LHCN-M2 (cell line): ENCODE measurements around the gene STPG3. TPM values are rescaled to one million over a fixed set of nuclear protein-coding genes. Genes with fewer than 3 reads are reported as not detected.
A peak's percentile ranks its signal among the peaks of the same experiment; 100 is the strongest.

ENCODE experiments used
- DNase-seq: peaks from one replicate; pipeline ENCODE4 v3.0.0-alpha.2; 2012; ENCODE audit warnings: low read depth
- total RNA-seq: library from RNA; depleted of rRNA; stranded (reverse); fragments of >200 nt; gene quantifications from 2 replicates; pipeline ENCODE4 v1.2.3, GENCODE V29; 2014

Gene STPG3
- total RNA-seq, 1 experiment from 2014 or later, result not detected

DNA sequence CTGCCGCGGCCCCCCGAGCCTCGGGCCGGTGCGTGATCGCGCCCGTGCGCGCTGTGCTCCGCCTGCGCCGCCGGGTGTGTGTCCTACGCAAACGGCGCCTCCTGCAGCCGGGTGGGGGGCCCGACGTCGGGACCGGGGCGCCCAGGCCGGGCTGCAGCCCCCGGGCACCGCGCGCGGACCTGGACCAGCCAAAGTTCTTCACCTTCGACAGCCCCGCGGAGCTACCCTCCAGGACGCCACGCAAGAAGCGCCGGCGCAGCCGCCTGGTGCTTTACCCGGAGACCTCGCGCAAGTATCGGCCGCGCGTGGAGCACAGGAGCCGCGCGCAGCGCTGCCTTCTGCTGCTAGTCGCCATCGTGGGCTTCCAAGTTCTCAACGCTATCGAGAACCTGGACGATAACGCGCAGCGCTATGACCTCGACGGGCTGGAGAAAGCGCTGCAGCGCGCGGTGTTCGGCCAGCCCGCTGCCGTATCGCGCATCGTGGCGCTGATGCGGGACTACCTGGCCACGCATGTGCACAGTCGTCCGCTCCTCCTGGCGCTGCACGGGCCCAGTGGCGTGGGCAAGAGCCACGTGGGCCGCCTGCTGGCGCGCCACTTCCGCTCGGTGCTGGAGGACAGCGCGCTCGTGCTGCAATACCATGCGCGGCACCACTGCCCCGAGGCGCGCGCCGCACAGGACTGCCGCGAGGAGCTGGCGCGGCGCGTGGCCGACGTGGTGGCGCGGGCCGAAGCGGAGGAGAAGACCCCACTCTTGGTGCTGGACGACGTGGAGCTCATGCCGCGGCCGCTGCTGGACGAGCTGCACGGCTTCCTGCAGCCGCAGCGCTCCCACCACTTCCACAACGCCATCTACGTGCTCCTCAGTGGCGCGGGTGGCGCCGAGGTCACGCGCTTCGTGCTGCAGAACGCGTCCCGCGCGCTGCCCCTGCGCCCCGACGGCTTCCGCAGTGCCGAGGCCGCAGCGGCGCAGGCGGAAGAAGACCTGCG lies 27.9 kb downstream of the STPG3 start:
- no peak for DNase-seq

- no peak for DNase-seq
These were observed 28.8 kb downstream of the STPG3 start for GRCh38 chr9:137279741-137280473.

DNA sequence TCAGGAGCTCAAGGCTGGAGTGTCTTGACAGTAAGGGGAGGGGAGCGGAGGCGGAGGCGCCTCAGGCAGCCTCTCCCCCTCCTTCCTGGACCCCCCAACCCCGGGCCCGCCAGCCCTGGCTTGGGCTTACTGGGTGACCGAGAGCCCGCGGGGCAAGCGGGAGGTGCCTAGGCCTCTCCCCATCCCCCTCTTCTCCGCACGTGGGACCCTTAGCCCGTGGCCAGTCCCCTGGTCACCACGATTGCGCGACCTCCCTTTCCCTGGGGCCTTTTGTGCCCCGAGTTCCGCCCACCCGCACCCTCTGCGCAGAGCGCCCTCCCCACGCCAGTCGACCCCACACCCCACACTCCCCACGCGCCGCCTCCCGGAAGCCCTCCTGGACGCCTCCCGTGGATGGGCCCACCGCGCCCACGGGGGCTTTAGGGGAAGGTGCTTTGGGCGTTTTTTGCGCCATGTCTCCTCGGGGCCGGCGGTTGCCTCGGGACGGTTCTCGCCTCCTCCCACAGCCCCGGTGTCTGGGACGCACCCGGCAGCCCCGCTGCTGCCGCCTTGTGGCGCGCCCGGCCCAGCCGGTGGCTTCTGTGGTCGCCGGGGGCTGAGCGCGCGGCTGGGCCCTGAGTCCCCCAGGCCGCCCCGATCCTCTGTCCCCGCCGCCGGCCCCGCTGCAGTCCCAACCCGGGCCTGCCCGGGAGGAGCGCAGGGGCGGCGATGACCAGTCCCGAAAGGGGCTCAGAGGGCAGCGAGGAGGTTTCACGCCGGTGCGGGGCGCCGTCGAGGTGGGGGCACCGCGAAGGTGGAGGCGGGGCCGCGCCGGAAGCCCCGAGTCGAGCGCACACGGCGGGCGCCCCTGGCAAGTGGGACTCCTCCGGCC lies 29.6 kb downstream of the STPG3 start:
- DNase-seq, result no peak

- no peak for DNase-seq
These were observed 30.4 kb downstream of the STPG3 start for GRCh38 chr9:137281345-137282116.

GRCh38 chr9:137286975-137287383 lies 35.9 kb downstream of the STPG3 start:
- DNase-seq, result peak; percentile 52

DNA sequence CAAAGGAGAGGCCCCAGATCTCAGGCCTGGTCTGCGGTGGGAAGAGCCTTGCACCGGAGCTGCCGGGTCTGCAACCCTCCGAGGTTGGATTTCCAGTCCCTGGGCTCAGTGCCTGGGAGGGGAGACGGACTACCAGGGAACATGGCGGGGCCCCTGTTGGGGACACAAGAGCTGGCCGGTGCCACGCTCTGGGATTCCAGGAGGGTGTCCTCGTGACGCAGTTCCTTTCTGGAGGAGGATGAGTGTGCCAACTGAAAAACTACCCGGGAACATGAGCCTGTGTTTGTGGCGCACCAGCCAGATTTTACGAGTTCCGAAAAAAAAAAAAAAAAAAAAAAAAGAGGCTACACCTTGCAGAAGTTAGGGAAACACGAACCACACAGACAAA lies 42.0 kb downstream of the STPG3 start:
- DNase-seq, result no peak

DNA sequence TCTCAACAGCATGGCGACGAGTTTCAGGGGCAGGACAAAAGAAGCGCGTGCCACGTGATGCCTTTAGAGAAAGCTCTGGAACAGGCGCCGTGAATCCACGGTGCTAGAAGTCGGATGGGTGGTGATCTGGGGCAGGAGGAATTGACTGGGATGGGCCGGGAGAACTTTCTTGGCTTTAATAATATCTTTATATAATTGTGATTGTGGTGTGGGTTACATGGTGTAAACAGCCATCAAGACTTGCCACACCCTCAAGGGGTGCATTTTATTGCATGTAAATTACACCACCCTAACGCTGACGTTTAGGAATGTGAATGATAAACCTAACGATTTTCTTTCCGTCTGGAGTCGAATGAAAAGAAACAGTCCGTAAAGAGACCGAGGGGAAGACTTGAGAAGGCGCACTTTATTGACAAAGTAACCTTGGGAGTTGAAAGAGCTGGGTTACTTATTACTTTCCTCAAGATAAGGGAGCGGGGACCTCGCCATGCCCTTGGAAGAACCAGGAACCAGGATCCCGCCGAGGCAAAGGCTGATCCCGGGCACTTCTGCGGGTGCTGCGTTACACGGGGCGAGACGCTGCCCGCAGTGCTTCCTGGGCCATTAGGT lies 42.5 kb downstream of the STPG3 start:
- DNase-seq, result no peak

GRCh38 chr9:137294091-137294680 lies 43.1 kb downstream of the STPG3 start:
- peak; percentile 46 for DNase-seq

DNA sequence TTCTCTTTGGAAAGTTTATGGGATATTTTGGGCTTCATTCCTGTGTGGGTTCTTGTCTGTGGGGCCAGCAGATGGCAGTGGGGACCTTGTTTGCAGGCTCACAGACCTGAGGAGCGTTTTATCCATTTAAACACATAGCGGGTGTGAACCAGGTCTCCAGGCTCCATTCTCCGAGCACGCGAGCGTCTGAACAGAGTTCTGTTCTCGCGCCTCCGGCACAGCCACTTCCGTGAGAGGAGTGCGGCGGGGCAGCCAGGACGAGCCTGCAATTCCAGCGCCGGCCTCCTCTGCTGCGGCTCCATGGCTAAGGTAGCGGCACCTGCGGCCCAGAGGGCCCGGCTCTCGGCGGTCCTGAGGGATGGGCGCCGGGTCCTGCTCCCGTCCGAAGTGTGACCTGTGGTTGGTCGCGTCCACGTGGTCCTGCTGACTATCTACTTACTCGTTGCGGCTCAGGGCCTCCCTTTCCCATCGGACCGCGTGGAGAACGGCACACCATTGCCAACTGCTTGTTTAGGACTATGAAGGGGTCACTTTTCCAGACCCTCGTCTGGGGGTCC lies 43.7 kb downstream of the STPG3 start:
- no peak for DNase-seq

DNA sequence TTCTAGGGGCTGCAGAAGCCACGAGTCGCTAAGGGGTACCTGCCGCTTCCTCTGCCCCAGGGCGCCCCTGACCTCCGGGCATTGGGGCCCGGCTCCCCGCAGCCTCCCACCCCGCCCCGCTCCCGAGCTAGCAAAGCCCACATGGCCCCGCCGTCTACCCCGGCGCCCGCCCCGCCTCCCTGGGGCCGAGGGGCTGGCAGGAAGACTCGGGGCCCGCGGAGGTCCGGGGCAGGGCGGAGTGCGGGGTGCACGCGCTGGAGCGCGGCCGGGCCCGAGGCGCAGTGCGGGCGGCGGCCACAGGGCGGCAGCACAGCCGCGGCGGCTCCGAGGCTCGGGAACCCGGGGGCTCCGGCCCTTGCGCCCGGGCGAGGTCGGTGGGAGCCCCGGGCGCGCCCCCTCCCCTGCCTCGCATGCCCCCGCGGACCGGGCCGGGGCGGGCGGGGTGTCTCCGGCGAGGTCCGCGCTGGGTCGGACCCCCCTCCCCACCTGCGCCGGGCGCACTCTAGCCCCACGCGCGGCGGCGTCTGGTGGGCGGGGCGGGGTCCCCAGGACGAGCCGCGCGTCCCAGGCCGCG lies 44.2 kb downstream of the STPG3 start:
- no peak for DNase-seq

DNA sequence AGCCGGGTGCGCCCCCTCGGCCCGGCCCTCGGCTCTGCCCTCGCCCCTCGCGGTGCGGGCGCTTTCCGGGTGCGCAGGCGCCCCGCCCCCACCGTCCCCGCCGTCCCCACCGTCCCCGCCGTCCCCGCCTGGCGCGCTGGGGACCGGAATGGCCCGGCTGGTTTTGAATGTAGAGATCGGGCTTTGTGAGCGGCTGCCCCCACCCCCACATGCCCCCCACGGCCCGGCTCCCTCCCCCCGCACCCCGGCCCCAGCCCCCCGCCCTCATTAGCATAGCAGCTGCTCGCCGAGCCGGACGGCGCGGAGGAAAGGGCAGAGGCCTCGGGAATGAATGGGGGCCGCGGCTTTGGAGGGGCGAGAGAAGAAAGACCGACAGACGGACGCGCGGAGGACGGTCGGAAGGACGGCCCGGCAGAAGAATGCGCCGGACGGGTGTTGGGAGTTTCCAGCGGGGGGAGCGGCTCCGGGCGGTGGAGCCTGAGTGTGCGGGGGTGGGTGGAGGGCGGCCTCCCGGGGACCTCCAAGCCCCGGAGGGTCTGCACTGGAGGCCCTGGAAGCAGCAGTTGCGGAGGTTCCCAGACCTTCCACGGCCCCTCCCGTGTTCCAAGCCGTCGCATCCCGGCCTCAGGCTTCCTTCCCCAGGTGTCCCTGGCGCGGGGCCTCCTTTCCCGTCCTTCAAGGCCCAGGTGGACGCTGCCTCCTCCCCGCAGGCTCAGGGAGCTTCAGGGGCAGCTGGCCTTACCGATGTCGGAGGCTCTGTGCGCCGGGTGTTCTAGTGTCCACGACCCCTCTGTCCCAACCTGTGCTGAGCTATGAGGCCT lies 45.0 kb downstream of the STPG3 start:
- no peak for DNase-seq

DNA sequence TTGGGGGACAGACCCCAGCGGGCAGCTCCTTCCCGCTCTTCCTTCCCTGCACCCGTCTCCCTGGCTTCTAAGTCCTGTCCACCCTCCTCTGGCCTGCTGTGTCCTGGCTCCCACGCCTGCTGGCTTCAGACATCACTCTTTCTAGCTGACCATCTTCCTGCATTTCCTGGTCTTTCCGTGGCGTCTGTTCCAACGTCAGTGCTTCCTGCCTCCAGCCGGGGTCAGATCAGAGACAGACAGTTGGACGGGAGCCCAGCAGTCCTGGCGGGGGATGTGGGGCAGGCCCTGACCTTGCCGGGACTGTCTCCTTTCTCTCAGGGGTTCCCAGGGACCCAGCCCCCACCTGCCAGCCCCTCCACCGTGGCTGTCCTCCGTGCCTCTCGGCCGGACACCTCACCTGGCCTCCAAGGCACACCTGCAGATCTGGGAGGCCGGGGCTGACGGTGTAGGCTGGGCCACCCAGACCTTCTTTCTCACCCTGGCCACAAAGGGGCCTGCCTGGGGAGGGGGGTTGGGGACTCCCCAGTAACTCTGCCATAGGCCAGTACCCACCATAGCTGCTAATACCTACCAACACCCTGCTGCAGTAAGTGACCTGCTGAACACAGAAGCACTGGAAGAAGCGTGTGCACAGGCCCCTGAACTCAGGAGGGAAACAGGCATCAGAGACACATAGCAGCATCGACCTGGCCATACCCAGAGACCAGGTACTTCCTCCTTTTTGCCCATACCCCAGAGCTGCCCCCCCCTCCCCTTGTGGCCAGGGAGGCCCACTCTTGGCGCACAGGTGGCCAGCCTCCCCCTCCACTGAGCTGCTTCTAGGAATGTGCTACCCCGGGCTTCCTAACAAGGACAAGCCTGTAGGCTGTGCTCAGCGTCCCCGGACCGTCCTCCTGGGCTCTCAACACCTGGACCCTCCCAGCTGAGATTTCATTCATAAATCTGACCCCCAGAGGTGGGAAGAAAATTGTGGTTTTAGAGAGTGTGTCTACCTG lies 45.9 kb downstream of the STPG3 start:
- DNase-seq, result no peak

GRCh38 chr9:137297966-137298365 lies 46.9 kb downstream of the STPG3 start:
- DNase-seq, result no peak

DNA sequence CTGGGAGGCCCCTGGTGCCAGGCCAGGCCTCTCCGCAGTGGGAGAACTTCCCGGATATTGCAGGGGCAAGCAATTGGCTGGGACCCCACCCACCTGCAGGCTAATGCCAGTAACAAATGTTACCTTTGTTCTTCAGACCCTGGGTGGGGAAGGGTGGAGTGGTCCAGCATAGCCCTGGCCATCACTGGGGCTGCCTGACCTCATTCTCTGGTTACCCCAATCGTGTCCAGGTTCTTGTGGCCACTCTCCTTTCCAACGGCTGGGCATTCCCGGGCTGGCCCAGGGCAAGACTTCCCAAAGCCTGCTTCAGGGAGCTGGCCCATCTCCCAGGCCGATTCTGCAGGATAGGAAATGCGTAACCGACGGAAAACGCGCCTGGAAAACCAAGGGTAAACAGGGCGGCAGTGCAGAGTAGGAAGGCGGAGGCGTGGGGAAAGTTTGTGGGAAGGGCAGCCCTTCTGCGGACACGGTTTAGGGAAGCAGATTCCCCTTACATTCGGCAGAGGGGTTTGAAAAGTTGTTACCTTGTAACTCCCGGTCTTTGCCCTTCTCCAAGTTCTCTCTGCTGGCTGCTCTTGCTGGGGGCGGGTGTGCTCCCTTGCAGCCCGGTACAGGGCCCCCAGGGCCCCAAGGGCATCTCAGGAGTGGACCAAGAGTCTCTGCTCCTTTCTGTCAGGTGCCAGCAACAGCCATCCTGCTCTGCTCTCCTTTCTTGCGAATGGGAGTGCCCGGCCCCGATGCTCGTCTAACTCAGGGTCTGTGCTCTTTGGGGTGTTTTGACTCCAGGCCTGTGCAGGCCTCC lies 47.5 kb downstream of the STPG3 start:
- no peak for DNase-seq

DNA sequence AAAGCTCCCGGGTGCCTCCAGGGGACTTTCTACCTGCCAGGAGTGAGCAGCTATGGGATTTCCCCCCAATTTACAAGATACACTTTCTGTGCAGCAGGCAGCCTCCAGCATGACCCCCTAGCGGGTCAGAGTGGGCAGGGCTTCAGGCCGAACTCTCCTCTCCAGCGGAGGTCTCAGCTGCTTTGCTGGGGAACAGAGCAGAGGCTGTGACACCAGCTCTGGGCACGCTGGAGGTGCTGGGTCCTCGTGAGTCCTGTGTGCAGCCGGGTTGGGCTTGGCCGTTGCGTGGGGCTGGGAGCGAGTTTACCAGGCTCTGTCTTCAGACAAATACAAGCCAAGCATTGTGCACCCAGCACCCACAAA lies 48.1 kb downstream of the STPG3 start:
- DNase-seq, result no peak

- DNase-seq, result no peak
These were observed 48.9 kb downstream of the STPG3 start for GRCh38 chr9:137299938-137300337.
